HG03060 (cell line): Measurements from ENCODE around the gene LRRC36.

ENCODE experiments used
- ATAC-seq: cut with Tn5 transposase; IDR thresholded peaks from one replicate; pipeline ENCODE4 v1.9.1; 2021; ENCODE audit warnings: low read depth, moderate number of reproducible peaks; ENCODE audit not compliant: unreplicated experiment

The LRRC36 gene

GRCh38 chr16:67388591-67388990 is 62.0 kb downstream of the LRRC36 start:
- ATAC-seq = no peak

DNA sequence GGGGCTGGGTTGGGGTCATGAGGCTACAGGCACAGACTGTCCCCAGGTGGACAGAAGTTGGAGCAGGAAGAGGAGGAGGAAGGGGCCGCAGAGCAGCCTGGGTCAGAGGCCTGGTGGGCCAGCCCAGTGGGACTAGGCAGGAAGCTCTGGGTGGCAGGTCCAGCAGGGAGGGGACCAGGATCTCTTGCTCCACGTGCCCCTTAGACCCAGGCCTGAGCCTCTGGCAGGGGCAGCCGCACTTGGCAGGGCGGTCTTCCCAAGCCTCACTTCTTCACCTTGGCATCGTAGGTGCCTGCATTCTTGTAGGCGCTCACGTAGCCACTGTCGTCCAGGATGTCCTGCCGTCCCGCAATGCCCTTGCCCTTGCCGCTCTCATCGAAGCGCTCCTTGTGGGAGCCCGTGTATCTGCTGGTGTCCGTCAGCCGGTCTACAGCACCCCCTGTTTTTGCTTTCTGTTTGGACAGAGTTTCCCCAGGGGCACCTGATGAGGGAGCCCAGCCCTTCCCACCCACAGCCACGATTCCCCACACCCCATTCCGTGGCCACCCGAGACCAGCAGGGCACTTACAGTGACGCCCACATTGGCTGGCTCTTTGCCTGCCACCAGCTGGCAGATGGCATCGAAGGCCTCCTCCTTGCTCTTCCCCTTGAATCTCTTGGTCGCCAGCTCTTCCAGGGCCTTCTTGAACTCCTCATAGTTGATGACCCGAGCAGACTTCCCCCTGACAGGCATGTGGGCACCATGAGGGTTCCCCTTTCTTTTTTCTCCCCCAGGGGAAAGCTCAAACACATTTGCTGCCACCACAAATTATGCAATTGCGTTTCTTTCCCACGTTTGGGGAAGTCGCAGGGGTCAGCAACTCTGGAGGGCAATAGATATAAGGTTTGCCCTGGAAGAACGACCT is 63.5 kb downstream of the LRRC36 start:
- ATAC-seq = no peak

- ATAC-seq = no peak
These were observed 64.3 kb downstream of the LRRC36 start for GRCh38 chr16:67390816-67391423.

DNA sequence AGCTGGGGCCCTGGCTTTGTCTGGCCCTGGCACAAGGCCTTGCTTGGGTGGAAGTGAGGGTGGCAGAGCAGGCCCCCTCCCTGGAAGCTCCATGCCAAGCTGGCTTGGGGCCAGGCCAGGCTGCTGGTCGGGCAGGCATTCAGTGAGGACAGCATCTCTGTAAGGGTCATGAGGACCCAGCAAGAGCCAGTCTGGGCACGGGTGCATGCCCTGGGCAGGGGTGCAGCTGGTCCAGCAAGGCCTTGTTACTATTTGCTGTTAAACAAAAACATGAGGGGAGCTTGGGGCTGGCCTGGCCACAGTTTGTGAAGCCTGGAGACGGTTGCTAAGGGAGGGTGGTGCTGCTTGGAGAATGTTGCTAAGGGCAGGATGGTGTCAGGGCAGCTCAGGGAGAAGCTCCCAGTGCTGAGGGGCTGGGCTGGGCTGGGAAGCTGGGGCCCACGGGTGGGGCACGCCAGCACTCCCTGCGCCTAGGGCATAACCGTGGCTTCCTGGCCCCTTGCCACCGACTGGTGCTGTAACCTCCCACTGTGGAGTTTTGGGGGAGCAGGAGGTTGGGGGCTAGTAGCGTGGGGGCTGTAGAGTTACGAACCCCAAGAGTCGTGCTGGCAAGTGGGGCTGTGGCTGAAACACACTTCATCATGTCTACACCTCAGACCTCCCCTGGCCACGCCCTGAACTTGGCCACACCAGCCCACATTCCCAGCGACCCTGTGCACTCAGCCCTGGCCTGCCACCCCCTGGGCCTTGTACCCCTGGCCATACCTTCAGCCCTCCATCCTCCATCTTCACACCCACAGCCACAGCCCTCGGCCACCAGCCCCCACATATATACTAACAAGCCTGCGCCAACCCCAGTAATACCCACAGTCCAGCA is 65.0 kb downstream of the LRRC36 start:
- ATAC-seq = no peak

- no peak for ATAC-seq
These were observed 65.9 kb downstream of the LRRC36 start for GRCh38 chr16:67392301-67393059.

DNA sequence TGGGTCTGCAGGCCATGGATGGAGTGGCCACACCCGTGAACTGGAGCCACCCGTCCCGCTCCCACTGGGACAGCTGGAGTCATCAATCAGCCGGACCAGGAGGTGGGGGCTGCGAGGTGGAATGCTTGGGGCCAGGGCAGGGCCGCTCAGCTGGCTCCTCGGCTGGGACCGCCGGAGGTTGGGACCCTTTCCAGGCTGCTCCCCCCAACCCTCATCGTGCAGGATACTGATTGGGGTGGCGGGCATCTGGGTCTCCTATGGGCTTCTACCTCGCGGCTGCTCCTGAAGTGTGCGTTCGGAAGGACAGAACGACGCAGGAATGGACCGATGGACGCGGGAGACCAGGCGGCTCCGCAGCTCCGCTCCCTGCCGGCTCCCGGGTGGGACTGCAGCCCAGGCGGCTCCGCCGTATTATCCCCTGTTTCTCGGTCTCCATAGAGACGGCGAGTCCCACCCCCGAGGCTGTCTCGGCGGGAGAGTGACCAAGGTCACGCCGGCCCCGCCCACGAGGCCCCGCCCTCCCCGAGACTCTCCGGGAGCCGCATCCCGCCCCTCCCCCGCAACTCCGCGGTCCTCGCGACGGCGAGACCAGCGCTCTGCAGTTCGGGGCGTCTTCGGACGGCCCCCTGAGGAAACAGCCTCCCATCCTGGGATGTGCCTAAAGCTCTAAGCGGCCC is 66.6 kb downstream of the LRRC36 start, which contains the start of gene TPPP3:
TPPP3 (minus strand) TSS at position 388 of the 677 bp plus-strand sequence. CDS start 2,387 bp downstream, outside the sequence.
- ATAC-seq = no peak

DNA sequence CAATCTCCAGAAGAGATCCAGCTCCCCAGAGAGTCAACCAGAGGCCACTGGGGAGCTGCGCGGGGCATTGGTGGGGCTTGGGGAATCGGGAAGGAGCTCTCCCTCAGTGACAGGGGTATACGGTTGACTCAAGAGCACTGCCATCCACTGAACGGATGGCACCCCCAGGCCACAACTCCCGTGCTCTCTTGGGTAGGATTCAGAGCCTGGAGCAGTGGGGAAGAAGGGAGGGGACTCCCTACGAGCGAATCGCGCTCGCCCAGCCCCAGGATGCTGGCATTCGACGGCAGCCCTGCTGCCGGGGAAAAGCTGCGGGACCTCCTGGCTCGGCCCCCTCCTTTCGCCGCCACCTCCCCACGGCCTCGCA is 67.2 kb downstream of the LRRC36 start:
- no peak for ATAC-seq

GRCh38 chr16:67394155-67395104 is 67.8 kb downstream of the LRRC36 start:
- ATAC-seq = no peak

DNA sequence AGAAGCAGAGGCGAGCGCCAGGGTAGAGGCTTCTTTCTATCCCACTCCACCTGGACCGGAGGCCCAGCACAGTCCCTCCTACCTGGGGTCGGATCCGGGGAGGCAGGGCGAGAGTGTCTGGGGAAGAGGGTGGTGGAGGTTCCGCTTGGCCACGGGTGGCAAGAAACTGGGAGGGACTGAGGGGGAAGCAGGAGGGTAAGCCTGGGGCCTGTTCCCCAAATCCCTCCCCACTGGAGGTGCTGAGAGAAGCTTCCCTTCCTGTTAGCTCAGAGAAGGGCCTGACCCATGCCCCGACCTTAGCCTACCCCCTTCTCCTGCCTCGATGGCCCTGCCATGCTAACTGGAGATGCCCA is 68.5 kb downstream of the LRRC36 start:
- ATAC-seq = no peak

DNA sequence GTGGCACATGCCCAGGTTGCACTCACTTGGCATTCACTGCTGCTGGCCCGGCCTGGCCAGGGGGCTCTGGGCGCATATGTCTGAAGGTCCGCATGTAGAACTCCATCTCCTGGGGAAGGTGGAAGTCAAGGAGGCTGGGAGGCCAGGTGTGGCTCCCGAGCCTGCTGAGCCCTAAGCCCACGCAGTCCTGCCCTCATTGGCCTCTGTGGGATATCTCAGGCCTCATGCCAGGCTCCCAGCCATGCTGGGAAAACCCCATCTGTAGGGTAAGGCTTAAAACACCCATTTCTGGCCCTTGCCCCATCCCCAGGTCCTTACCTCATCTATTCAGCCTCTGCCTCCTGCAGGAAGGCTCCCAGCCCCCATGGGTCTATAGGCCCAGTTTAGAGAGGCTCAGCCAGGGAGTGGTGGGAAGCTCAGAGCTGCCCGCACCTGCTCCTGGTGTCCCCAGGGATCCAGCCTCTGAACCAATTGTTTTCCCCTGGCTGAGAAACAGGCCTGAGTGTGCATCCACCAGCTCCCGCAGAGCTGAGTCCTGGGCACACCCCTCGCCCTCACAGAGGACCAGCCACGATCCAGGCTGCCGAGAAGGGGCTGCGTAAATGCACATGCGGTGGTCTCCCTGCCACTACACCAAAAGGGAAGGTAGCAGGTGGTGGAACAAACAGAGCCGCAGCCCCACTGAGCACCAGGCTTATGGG is 69.0 kb downstream of the LRRC36 start:
- no peak for ATAC-seq

DNA sequence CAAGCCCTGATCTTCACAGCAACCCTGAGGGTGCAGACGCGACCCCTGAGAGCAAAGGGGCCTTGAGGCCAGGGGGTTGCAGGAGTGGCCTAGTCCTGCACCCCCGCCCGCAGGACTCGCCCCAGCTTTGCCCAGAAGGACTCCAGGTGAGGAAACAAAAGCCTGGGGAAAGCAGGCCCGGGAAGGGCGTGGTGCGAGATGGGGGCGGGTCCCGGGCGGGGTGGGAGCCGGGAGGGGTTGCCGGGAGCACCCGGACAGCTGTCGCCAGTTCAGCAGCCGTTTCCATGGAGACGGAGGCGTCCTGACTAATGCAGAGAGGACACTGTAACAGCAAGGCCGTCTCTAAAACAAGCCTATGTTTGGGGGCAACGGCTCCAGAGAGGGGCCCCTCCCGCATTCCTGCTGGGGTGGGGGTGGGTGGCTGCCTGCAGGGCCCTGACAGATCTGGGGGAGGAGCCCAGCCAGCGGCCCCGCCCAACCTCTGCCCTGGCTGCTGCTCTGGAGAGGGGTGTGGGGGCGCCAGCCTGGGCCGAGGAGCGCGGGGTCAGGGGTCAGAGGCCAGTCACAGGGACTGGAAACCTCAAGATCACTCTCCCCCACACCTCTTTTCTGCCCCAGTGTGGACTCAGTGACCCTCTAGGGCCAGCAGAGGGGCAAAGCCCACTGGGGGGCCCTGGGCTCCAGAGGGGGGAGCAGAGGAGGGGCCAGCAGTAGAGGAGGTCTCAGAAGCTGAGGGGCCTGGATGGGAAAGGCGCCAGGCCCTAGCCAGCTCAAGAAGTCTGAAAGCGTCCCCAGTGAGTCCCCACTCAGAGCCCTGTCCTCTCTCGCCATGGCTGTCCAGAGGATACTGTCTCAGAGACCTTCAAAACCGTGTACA is 69.8 kb downstream of the LRRC36 start:
- ATAC-seq = no peak

DNA sequence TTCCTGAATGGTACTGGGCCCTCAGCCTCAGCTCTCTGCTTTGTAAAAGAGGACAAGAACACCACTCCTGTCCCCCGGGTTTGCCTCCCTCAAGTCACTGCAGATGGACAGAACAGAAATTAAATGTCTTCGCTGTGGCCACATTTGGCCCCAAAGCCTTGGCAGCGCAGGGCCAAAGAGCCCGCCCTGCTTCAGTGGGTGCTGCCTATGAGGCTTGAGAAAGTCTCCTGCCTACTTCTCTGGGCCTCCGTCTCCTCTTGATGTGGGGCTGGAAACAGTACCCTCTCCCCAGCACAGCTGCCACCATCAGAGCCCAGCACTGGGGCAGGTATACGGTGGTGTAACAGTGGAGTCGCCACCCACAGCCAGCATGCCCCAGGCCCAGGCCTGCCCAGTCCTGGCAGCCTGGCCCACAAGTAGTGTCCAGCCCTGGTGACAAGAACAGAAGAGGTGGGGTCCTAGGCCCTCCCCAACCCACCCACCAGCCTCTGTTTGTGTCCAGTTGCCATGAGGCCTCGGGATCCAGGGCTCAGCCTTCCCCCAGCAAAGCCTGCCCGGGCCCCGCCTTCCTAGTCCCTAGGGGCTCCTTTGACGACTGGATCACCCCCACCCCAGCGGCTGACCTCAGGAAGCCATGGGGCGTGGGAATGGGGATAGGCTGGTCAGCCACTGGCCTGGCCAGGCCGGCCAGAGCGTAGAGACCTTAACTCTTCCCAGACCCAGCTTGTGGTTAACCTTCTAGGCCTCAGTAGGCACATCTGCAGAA is 70.6 kb downstream of the LRRC36 start:
- no peak for ATAC-seq

DNA sequence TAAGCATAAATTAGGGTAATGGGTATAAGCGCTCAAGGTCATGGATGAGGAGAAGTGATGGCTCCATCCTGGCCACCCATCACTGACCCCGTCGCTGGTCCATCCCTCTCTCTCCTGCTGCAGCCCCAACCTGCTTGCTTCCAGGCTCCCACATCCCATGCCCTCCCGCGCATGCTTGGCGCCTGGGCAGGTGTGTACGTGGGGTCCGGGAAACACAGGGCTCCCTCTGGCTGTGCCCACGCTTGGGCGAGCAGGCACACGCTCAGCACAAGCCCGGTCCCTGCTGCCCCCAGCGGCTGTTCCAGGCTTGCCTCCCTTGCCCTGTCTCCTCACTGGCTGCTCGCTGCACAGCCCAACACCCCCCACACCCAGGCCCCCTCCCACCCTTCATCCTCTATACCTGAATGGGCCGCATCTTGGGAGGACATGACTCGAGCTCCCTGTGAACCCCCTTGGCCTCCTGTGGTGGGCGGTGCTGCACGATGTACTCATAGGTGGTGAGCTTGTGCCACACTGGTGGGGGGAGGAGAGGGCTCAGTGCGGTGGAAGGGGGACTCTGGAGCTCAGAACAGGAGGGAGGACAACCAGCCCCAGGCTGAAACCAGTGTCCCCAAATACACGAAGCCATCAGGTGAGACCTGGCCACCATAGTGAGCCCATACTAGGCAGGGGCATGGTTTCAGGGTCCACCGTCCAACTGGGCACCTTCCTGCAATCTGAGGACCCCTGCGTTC is 71.4 kb downstream of the LRRC36 start:
- ATAC-seq = no peak

DNA sequence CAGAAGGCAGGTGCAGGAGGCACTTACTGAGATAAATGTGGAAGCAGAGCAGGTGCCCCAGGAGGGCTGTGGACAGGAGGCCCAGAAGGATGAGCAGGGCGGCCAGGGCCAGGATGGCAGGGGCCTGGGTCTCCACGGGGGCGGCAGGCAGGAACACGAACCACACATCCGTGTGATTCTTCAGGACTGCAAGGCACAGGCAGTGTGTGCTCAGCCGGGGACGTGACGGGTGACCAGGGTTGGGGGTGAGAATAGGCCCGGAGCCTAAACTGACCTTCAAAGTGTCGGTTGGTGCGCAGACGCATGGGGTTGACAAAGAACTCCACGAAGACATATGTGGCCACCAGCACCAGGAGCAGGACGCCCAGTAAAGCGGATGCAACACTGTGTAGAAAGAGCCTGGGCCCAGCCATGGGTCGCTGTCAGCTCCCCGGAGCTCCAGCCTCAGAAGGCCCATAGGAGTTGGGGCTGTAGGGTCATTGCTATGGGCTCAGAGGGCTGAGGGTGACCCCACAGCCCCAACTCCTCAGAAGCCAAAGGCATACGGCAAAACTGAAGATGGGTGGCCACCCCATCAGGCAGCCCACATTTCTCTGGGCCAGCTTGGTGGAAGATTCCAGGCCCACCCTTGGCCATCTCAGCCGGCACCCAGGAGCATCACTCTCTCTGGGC is 72.1 kb downstream of the LRRC36 start:
- no peak for ATAC-seq

GRCh38 chr16:67399218-67399733 is 72.7 kb downstream of the LRRC36 start:
- ATAC-seq = no peak
